SK-N-MC (cell line): ENCODE results near the gene SLC35F1.

Experiments used
- EZH2 ChIP-seq: fragments of 200-600 bp; sonication (generic); IDR thresholded peaks from one replicate; pipeline ENCODE4 v1.6.1; 2017; ENCODE audit warnings: antibody characterized with exemption
- FOXP2 ChIP-seq: optimal IDR thresholded peaks from 2 replicates; pipeline ENCODE3; 2011; ENCODE audit warnings: mild to moderate bottlenecking, moderate library complexity; ENCODE audit not compliant: insufficient read depth; ENCODE audit errors: extremely low read length, control extremely low read depth
- POLR2AphosphoS5 ChIP-seq: IDR thresholded peaks from 2 replicates; pipeline ENCODE4 v1.6.1; 2012; ENCODE audit warnings: mild to moderate bottlenecking, low read depth, low read length, borderline replicate concordance

DNA sequence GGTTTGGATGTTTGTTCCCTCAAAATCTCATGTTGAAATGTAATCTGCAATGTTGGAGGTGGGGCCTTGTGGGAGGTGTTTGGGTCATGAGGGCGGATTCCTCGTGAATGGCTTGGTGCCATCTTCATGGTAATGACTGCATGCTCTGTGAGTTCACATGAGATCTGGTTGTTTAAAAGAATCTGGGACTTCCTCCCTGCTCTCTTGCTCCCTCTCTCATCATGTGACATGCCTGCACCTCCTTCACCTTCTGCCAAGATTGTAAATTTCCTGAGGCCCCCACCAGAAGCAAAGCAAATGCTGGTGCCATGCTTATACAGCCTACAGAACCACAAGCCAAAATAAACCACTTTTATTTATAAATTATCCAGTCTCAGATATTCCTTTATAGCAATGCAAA, 390.8 kb downstream of the SLC35F1 start:
- TF ChIP-seq EZH2: no peak
- no peak for TF ChIP-seq POLR2AphosphoS5
- no peak for TF ChIP-seq FOXP2
